HG03025 (cell line): ENCODE results near the gene SF3B1.
"Not testable (repeated sequence)": the region's sequence is repeated elsewhere in the genome, so short reads cannot be mapped to it uniquely, and the experiment has no call there.

ENCODE experiments used
- ATAC-seq: cut with Tn5 transposase; IDR thresholded peaks from one replicate; pipeline ENCODE4 v1.9.1; 2021; ENCODE audit warnings: mild to moderate bottlenecking, moderate library complexity; ENCODE audit not compliant: unreplicated experiment, low FRiP score

SF3B1 gene

DNA sequence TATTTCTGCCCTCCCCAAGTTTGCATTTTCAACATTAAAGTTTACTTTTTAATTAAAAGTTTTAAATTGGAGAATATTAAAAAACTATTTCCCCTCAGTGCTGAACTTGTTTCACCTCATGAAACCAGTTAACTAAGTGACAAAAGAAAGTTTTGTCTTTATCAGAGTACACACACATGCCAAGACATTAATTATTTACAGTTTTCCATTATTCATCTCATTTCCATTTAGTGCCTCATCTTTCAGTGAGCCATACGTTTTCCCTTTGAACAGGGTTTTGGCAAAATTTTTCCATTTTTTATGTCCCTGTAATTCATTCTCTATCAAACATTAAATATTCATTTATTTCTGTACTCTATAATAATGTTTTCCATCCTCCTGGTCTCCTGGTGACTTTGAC lies 53.2 kb downstream of the SF3B1 start:
- no peak for ATAC-seq

GRCh38 chr2:197379918-197380309 lies 54.9 kb downstream of the SF3B1 start:
- ATAC-seq: not testable (repeated sequence)

DNA sequence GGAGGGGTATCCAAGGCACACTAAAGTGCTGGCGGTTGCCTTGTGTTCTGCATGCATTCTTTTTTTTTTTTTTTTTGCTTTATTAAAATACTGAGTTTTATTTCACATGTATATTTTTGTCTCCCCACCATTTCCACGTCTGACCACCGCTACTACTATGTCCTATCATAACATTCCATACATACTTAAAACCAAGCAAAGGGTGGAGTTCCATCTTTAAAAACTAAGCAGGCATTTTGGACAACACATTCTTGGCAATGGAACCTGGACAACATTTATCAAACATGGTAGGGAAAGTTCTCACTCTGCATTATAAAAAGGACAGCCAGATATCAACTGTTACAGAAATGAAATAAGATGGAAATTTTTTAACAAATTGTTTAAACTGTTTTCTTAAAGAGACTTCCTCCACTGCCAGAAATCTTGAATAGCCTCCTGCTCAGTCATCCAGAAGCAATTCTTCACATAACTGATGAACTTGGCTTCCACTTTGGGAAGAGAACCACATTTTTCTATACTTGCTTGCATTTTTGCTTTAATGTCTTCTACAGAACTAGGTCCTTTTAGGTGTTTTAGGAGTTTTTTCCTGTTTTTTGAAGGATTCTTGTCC lies 55.4 kb downstream of the SF3B1 start:
- ATAC-seq: not testable (repeated sequence)

DNA sequence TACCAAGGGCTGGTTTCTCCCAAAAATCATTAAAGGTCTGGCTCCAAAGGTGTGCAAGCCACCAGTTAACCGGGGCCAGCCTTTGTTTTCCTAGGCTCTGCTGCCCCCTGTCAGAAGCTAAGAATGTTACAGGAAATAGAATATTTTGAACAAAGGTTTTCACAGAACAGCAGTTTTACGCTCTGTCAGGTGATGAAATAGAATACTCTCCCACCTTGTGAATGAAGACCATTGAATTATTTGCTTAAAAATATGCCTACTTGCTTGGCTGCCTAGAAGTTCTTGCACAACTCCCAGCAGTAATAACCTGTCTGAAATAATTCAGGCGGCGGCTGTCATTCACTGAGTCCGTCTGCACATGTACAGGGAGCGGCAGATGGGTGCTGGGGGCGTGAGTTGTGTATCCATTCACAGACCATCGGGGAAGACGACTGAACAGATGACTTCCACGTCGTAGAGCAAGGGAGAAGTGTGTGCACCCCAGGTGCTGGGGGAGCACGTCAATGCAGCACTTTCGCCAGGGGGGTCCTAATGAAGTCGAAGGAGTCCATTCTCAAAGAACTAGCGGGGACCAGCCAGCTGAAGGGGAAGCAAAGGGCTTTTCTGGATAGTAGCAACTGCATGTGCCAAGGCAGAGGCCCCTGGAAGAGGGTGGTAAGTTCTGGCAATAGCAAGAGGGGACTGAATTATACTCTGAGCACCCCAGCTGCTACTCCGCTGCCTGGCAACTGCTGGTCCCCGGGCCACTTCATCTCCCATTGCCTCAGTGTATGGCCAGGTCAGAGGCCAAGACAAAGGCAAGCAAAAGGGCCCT lies 56.1 kb downstream of the SF3B1 start:
- no peak for ATAC-seq

DNA sequence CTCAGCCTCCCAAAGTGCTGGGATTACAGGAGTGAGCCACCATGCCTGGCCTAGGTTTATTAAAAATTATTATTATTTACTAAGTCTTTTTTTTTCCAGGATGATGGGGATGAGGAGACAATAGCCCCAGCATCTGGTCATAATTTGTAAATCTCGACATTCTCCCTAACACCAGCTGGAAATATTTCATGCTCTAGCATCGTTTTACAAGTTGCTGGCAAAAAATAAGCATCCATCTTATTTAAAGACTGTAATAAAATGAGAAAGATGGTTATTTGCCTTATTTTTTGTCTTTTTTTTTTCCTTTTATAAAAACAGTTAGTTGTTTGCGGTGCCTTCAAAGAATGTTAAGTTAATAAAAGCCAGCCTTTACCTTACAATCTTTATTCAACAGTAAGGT lies 56.7 kb downstream of the SF3B1 start:
- ATAC-seq: no peak

DNA sequence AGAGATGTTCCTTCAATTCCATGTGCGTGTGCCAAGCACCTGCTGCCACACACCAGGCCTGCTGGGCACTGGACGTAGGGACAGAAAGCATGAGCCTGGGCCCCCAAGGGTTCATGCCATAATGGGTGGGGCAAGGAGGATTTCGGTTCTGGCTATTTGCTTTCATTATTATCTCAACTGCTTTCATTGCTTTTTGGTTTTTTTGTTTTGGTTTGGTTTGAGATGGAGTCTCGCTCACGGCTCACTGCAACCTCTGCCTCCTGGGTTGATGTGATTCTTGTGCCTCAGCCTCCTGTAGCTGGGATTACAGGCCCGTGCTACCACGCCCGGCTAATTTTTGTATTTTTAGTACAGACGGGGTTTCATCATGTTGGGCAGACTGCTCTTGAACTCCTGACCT lies 57.2 kb downstream of the SF3B1 start:
- ATAC-seq: no peak

DNA sequence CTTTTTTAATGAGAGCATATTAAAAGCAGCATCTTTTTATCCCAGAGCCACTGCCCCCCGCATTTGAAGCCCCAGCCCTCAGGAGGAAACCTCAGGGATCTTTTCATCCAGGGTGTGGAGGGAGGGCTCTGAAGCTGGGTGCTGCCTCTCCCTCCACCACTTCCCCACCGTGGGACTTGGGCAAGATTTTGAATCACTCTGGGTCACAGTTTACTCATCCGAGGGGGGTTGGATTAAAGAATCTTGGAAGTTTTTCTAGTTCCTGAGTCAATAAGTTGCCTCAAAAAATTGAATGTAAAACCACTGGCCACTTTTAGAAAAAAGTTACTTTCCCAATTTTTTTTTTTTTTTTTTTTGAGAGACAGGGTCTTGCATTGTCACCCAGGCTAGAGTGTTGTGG lies 62.2 kb downstream of the SF3B1 start:
- no peak for ATAC-seq

DNA sequence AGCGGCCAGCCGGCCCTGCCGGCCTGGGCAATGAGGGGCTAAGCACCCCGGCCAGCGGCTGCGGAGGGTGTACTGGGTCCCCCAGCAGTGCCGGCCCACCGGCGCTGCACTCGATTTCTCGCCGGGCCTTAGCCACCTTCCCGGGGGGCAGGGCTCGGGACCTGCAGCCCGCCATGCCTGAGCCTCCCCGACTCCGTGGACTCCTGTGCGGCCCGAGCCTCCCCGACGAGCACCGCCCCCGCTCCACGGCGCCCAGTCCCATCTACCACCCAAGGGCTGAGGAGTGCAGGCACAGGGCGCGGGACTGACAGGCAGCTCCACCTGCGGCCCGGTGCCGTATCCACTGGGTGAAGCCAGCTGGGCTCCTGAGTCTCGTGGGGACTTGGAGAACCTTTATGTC lies 64.2 kb downstream of the SF3B1 start:
- not testable (repeated sequence) for ATAC-seq

- no peak for ATAC-seq
Measured at GRCh38 chr2:197369933-197370320, 64.9 kb downstream of the SF3B1 start.

GRCh38 chr2:197369228-197369932 lies 65.4 kb downstream of the SF3B1 start:
- no peak for ATAC-seq

DNA sequence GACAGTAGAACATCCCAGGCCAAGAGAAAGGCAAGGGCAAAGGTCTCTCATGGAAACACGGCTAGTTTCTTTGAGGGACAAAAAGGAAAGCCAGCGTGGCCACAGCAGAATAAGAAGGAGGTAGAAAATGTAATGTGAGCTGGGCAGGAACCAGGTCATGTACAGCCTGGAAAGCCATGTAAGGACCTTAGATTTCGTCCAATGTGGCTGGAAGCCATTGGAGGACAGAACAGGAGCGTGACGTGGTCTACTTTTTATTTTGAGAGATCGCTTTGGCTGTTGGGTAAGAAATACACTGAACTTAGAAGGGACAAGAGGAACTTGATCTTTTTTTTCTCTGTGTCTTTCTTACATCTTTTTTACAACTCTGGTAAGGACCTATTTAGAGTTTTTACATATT lies 66.4 kb downstream of the SF3B1 start:
- no peak for ATAC-seq

DNA sequence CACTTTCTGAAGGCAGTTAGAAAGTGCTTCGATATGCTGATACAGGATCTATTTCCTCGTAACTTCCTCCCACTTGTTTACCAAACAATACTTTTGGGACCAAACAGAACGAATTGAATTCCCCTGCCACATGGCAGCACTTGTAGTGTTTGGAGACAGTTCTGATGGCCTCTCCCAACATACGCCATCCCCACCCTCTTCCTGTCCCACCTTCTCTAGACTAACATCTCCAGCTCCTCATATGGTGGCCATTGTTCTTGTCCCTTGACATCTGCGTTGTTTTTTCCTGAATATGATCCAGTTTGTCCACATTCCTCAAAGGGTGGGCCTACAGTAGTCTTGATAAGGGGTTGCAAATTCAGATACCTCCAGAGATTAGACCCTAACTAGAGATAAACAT lies 70.8 kb downstream of the SF3B1 start:
- ATAC-seq: no peak

- no peak for ATAC-seq
Measured at GRCh38 chr2:197360744-197361156, 74.1 kb downstream of the SF3B1 start.

- no peak for ATAC-seq
Measured at GRCh38 chr2:197359859-197360258, 75.0 kb downstream of the SF3B1 start.

DNA sequence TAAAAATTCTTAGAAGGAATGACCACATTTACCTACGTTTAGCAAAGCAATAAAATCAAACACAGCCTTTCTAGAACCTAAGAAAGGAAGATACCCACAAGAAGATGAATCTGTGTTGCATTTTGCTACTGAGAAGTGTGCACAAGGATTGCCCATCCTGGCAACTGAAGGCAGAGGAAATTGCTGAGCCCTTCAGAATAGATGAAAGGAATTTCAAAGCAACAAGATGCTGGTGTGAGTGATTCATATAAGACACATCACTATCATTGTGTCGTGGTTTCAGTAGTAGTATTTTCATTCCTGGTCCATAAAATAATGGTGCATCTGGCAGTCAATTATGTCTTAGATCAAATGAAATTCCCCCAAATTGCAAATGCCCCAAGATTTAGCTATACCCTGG lies 75.9 kb downstream of the SF3B1 start:
- ATAC-seq: no peak

GRCh38 chr2:197357986-197358385 lies 76.8 kb downstream of the SF3B1 start:
- ATAC-seq: no peak

- ATAC-seq: no peak
Measured at GRCh38 chr2:197356136-197356535, 78.7 kb downstream of the SF3B1 start.

DNA sequence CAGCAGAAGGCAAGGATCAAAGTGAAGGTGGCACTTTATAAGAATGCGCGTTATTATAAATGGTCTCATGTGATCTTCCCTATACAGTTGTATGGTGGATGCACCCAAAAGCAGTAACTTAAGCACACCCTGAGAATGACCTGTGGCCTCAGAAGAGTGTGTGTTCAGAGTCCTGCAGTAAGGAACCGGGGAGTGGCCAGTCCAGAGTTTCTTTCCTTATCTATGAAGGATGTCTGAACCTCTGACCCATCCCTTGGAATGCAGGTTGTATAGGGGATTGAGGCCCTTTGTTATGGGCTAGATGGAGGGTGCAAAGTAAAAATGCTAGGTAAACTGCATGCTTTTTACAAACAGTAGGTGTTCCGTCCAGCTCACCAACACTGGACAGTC lies 80.7 kb downstream of the SF3B1 start:
- ATAC-seq: no peak

- ATAC-seq: no peak
Measured at GRCh38 chr2:197353393-197354168, 81.2 kb downstream of the SF3B1 start.

DNA sequence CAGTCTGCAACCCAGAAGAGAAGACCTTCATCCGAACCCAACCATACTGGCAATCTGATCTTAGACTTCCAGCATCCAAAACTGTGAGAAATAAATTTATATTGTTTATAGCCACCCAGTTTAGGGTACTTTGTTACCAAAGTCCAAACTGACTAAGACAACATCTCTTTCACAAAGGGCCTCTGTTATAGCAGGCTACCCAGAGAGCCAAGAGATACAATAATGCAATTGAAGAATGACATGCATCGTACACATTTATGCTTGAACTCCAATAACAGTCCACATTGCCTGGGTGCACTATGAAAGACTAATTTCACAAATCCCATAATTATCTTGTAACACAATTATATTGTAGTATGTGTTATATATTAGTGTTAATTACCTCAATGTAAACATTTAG lies 85.1 kb downstream of the SF3B1 start:
- no peak for ATAC-seq
